ENCODE results near the gene CDC42BPA. TPM values are rescaled to one million over a fixed set of nuclear protein-coding genes. Genes with fewer than 3 reads are reported as not detected.

CDC42BPA gene
- total and polyA plus RNA-seq, 9 of the 15 experiments (the other 6 are each of a cell fraction or from before 2014, with no cell fraction given), result 8.0 to 77.5 (median 52.1) TPM

DNA sequence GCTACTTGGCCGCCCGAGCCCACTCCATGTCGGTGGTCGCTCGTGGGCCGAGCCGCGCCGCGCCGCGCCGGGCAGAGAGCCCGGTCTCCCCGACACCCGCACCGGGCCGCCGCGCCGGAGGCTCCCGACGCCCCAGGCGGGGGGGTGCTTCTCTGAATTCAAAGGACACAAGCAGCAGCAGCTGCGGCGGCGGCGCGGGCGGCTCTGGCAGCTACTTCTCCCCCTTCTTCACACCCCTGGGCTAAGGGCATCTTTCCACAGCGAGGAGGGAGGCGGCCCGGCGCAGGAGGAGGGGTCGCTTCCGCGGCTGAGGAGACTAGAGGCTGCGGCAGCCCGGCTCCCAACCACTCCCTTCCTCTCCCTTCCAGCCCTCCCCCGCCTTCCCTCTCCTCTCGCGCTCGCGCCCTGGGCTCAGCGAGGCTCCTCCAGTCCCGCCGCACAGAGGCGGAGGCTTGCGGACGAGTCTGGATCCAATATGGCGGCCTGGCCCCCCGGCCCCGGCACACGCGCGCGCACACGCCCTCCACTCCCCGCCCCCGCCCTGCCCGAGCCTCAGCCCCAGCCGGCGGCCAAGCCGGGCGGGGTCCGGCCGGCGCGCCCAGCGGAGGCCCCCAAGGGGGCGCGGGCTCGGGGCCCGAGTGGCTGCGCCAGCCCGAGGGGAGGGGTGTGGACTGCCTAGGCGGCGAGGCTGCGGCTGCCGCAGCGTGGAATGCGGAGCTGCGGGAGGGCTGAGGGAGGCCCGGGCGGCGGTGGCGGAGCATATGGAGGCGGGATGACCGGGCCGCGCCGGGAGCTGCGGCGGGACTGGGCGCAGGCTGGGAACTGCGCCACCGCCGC lies at the start of gene CDC42BPA (continued):
- TF ChIP-seq ZNF121 (CRISPR knock-in tag; conservative IDR thresholded peaks at IDR 0.05) (no peak), IRF2 (CRISPR knock-in tag; IDR thresholded peaks at IDR 0.05) (no peak), PTBP1 (IDR thresholded peaks at IDR 0.05; ENCODE audit: low read depth, low read length) (no peak), MTA3 (IDR thresholded peaks at IDR 0.05; ENCODE audit: borderline replicate concordance) (no peak; the same call in 1 of the 2 replicates), TBL1XR1 (IDR thresholded peaks at IDR 0.05; ENCODE audit: low read length in 2 of 2) (no peak; a peak in 1 of 4 replicates), CCAR2 (IDR thresholded peaks at IDR 0.05; ENCODE audit: low read depth, low read length) (no peak), CBX2 (IDR thresholded peaks at IDR 0.05; ENCODE audit: insufficient read depth, low read length, poor library complexity, severe bottlenecking) (no peak), ILF3 (IDR thresholded peaks at IDR 0.05; ENCODE audit: borderline replicate concordance) (peak; percentile 51; the same call in 1 of the 2 replicates), SAFB2 (IDR thresholded peaks at IDR 0.05; ENCODE audit: borderline replicate concordance, low read depth, low read length, severe bottlenecking) (no peak), SMARCB1 (IDR thresholded peaks at IDR 0.05; ENCODE audit: insufficient read length, low read depth) (no peak), PREB (CRISPR knock-in tag; IDR thresholded peaks at IDR 0.05) (no peak), ZNF695 (CRISPR knock-in tag; IDR thresholded peaks at IDR 0.05) (no peak), DLX4 (CRISPR knock-in tag; IDR thresholded peaks at IDR 0.05) (no peak), MCM5 (IDR thresholded peaks at IDR 0.05; ENCODE audit: low read depth) (no peak), ZFP36 (IDR thresholded peaks at IDR 0.05; ENCODE audit: low read depth, low read length, partially characterized antibody) (peak; percentile 19), ZNF586 (CRISPR knock-in tag; conservative IDR thresholded peaks at IDR 0.05) (no peak), RBM17 (IDR thresholded peaks at IDR 0.05; ENCODE audit: borderline replicate concordance, low read depth, low read length) (no peak)
- TF ChIP-seq, protein P1, sequence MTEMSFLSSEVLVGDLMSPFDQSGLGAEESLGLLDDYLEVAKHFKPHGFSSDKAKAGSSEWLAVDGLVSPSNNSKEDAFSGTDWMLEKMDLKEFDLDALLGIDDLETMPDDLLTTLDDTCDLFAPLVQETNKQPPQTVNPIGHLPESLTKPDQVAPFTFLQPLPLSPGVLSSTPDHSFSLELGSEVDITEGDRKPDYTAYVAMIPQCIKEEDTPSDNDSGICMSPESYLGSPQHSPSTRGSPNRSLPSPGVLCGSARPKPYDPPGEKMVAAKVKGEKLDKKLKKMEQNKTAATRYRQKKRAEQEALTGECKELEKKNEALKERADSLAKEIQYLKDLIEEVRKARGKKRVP (CRISPR knock-in tag; IDR thresholded peaks at IDR 0.05), result no peak
- TF ChIP-seq, protein P2, sequence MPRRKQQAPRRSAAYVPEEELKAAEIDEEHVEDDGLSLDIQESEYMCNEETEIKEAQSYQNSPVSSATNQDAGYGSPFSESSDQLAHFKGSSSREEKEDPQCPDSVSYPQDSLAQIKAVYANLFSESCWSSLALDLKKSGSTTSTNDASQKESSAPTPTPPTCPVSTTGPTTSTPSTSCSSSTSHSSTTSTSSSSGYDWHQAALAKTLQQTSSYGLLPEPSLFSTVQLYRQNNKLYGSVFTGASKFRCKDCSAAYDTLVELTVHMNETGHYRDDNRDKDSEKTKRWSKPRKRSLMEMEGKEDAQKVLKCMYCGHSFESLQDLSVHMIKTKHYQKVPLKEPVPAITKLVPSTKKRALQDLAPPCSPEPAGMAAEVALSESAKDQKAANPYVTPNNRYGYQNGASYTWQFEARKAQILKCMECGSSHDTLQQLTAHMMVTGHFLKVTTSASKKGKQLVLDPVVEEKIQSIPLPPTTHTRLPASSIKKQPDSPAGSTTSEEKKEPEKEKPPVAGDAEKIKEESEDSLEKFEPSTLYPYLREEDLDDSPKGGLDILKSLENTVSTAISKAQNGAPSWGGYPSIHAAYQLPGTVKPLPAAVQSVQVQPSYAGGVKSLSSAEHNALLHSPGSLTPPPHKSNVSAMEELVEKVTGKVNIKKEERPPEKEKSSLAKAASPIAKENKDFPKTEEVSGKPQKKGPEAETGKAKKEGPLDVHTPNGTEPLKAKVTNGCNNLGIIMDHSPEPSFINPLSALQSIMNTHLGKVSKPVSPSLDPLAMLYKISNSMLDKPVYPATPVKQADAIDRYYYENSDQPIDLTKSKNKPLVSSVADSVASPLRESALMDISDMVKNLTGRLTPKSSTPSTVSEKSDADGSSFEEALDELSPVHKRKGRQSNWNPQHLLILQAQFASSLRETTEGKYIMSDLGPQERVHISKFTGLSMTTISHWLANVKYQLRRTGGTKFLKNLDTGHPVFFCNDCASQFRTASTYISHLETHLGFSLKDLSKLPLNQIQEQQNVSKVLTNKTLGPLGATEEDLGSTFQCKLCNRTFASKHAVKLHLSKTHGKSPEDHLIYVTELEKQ (CRISPR knock-in tag; IDR thresholded peaks at IDR 0.05), result no peak
- TF ChIP-seq, protein P3, sequence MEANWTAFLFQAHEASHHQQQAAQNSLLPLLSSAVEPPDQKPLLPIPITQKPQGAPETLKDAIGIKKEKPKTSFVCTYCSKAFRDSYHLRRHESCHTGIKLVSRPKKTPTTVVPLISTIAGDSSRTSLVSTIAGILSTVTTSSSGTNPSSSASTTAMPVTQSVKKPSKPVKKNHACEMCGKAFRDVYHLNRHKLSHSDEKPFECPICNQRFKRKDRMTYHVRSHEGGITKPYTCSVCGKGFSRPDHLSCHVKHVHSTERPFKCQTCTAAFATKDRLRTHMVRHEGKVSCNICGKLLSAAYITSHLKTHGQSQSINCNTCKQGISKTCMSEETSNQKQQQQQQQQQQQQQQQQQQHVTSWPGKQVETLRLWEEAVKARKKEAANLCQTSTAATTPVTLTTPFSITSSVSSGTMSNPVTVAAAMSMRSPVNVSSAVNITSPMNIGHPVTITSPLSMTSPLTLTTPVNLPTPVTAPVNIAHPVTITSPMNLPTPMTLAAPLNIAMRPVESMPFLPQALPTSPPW (CRISPR knock-in tag; IDR thresholded peaks at IDR 0.05), result peak; percentile 95
